HG03571 (cell line): Measurements from ENCODE around the gene CTSH.
"Not testable (repeated sequence)": the region's sequence is repeated elsewhere in the genome, so short reads cannot be mapped to it uniquely, and the experiment has no call there.

Experiments used
- ATAC-seq: cut with Tn5 transposase; IDR thresholded peaks from one replicate; pipeline ENCODE4 v1.9.1; 2021; ENCODE audit not compliant: unreplicated experiment

The CTSH gene

DNA sequence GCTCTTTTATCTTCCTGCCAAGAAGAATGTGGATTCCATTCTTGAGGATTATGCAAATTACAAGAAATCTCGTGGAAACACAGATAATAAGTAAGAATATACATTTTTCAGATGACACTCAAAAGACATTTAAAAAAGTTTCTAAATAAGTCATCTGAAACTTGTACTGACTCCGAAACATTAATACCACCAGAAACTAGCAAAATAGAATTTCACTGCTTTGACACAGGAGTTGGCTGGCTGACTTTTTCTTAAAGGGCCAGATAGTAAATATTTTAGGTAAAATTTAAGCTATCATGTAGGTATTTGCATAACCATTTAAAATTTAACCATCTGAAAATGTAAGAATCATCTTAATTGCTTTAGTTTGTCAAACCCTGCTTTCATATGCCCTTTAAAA is 51.3 kb downstream of the CTSH start:
- peak; percentile 61 for ATAC-seq

DNA sequence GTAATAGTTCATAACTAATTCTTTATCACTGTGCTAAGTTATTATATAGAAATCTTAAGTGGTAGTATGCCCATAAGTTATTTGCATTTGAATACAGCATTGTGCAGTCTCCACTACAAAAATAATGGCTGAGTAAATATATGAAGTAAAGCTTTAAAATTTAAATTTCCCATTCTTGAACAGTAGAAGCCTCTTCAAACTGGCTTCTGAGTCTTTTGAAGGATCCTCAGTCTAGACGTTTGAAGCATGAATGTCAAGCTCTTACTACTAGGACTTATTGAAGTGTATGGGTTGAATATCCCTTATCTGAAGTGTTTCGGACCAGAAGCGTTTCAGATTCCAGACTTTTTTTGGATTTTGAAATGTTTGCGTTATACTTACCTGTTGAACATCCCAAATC is 55.8 kb downstream of the CTSH start:
- ATAC-seq: no peak

DNA sequence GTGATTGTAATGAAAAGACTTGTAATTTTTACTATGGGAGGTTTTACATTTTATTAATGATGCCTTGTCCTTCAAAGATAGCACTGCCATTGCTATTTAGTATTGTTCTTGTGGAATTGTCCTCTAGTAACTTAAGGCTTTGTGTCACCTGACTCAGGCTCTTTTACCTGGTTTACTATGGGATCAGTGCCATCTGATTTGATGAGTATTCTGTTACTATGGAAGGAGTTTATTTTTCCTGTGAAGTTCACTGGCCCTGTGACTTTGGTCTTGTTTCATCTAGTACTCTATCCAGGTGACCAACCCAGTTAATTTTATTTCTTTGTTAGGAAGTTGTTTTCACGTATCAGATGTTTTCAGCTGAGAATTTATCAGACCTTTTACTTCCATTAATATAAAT is 63.2 kb downstream of the CTSH start:
- ATAC-seq: no peak

DNA sequence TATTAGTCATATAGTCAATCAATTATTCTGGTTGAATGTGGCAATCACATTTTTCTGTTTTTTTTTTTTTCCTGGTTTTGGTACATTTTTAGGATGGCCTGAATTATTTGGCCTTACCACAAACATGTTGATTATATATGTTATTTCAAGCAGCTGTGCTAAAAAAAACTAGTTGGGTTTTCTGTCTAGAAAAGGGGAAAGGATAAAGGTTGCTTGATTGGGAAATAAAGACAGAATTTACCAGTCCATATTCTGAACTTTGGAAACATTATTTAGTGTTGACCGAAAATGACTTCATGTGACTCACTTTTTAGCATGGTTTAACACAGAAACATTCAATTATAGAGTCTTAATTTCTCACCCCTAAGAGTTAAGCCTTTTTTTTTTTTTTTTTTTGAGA is 64.0 kb downstream of the CTSH start:
- no peak for ATAC-seq

GRCh38 chr15:78880242-78880533 is 64.7 kb downstream of the CTSH start:
- ATAC-seq: no peak

DNA sequence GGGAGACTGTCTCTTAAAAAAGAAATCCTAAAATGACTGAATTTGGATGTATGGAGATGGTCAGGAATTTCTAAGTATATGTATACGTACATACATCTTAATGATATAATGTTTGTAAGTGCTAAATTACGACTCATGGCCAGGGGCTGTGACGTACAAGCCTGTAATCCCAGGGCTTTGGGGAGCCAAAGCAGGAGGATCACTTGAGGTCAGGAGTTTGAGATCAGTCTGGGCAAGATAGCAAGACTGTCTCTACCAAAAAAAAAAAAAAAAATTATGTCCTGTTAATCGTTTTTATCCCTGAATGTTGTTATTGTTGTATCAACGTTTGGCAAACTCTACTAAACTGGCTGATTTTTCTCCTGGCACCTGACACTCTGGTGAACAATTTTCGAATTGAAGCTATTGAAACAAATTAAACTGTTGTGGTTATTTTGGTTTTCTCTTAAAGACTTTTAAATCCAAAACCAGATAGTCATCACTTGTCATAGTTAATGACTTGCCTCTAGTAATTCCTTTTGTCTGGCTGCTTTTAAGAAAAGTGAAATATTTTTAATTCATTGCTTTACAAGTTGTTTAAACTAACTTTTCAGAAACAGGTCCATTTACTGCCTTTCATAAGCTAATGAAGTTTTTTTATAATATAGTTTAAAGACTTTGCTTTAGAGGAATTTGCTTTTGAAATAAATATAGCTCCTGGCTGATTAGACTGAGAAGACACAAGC is 65.2 kb downstream of the CTSH start:
- no peak for ATAC-seq

DNA sequence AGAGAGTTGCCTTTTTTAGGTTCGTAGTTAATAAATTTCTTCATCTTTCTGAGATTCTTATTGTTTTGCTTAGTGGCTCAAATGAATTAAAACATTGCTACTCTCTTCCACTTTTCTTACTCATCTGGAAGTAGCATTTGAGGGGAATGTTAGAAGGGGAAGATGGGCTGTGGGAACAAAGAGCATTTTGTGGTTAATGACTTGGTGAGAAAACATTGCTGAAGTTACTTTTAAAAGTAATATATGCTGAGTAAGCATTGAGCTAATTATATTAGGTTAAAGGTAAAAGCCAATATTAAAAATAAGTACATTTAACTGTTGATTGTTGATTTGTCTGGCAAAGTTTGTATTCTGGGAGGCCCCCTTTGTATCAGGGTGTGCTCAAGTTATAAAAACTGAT is 66.5 kb downstream of the CTSH start:
- no peak for ATAC-seq

DNA sequence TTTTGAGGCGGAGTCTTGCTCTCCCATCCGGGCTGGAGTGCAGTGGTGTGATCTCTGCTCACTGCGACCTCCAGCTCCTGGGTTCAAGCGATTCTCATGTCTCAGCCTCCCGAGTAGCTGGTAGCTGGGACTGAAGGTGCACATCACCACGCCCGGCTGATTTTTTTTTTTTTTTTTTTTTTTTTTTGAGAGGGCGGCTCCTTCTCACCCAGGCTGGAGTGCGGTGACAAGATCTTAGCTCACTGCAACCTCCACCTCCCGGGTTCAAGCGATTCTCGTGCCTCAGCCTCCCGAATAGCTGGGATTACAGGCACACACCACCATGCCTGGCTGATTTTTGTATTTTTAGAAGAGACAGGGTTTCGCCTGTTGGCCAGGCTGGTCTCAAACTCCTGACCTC is 67.9 kb downstream of the CTSH start:
- not testable (repeated sequence) for ATAC-seq

- ATAC-seq: no peak
These were observed 69.5 kb downstream of the CTSH start for GRCh38 chr15:78875107-78875914.

GRCh38 chr15:78873793-78874765 is 70.8 kb downstream of the CTSH start:
- no peak for ATAC-seq

DNA sequence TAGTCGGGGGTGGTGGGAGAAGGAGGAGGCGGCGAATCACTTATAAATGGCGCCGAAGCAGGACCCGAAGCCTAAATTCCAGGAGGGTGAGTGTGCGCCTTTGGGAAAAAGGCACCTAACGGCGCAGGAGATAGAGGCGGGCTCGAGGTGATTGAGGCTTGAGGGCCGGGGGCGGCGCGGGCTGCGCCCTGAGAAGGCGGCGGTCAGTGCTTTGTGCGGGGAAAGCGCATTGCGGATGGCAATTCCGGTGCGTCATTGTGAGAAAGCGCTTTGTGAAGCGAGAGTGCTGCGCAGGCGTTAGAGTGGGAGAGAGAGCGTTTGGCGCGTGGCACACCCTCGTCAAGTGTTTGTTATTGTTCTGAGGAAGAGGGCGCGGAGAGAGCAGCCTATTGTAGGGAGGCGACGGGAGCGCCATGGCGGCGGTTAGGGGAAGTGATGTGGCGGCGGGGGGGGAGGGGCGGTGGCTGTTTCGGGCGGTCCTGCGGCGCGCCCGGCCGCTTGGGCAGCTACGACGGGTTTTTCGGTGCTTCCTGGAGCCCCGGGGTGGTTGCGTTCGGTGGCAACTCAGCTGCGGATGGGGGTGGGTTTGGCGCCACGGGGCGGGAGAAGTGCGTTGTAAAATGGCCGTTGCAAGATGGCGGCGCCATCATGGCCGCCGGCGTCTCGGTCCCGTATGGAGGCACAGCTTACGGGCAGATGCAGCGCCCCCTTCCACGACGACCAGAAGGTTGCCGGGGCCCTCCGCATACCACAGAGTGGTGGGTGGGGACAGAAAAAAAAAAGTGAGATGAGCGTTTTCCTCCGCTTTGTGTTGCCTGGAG is 71.7 kb downstream of the CTSH start:
- ATAC-seq: peak; percentile 59

GRCh38 chr15:78872155-78872971 is 72.5 kb downstream of the CTSH start, which contains the start of gene MORF4L1:
MORF4L1 (plus strand) TSS chr15:78872890; CDS start chr15:78873018, 128 bp downstream.
- peak; percentile 72 for ATAC-seq

- not testable (repeated sequence) for ATAC-seq
These were observed 73.2 kb downstream of the CTSH start for GRCh38 chr15:78871483-78872127.
